ENCODE measurements around the gene RAB3A. TPM values are rescaled to one million over a fixed set of nuclear protein-coding genes. Genes with fewer than 3 reads are reported as not detected.

RAB3A gene
- total and polyA plus RNA-seq, 9 of the 15 experiments (the other 6 are each of a cell fraction or from before 2014, with no cell fraction given), result 0.17 to 5.1 (median 0.90) TPM; not detected in 1

DNA sequence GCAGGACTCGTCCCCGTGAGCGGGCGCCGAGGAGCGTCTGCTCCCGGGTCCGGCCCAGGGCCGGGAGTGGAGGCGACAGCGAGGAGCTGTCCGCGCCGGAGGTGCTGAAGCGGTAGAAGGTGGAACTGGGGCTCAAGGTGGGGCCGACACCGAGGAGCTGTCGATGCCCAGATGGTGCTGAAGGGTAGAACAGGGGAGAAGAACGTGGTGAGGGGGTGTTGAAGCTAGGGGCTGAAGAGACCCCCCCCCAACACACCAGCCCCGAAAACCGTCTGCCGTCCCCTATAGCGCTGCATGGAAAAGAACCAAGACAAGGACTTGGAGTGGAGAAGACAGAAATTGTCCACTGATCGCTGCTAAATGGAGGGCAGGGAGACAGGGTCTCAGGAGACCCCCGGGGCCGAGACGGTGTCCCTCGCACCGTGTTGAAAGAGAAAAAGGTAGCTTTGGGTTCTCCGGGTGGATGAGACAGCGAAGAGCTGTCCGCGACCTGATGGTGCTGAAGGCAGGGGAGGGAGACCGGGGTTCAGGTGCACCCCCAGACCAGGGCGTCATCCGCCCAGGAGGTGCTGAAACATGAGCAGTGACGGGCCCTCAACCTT is 29.5 kb upstream of the RAB3A start (continued):
- no peak for TF ChIP-seq DEAF1 (CRISPR knock-in tag; IDR thresholded peaks at IDR 0.05)
- TF ChIP-seq ZNF584 (CRISPR knock-in tag; IDR thresholded peaks at IDR 0.05; ENCODE audit: low read depth), result peak; percentile 93
- no peak for TF ChIP-seq ZNF398 (CRISPR knock-in tag; IDR thresholded peaks at IDR 0.05)
- peak; percentile 18; the same call in 1 of the 2 replicates for TF ChIP-seq CBFB (CRISPR knock-in tag; IDR thresholded peaks at IDR 0.05)
- no peak for TF ChIP-seq ETS2 (tag; IDR thresholded peaks at IDR 0.05; ENCODE audit: borderline replicate concordance, poor library complexity, severe bottlenecking)
- peak; percentile 96 for TF ChIP-seq HDAC2 (IDR thresholded peaks at IDR 0.05)
- no peak for TF ChIP-seq NR2C1 (IDR thresholded peaks at IDR 0.05)
- 0 out of 2 replicates have a peak, but pooled peaks have one; percentile 25 for TF ChIP-seq NR2C1 (tag; IDR thresholded peaks at IDR 0.05)
- peak; percentile 84; the same call in 1 of the 2 replicates for TF ChIP-seq DMBX1 (CRISPR knock-in tag; IDR thresholded peaks at IDR 0.05; ENCODE audit: borderline replicate concordance)
- TF ChIP-seq FOXA3 (CRISPR knock-in tag; conservative IDR thresholded peaks at IDR 0.05 in 1 of 2, IDR thresholded peaks at IDR 0.05 in 1 of 2), result peak in 1 of 2 experiments; percentile 84; a peak in 2 of 4 replicates
- peak; percentile 55; the same call in 1 of the 2 replicates for TF ChIP-seq BACH1 (tag; IDR thresholded peaks at IDR 0.05)
- no peak; the same call in 1 of the 2 replicates for TF ChIP-seq CREB1 (IDR thresholded peaks at IDR 0.05)
- TF ChIP-seq CREB1 (CRISPR knock-in tag; IDR thresholded peaks at IDR 0.05), result peak; percentile 76; the same call in 1 of the 2 replicates
- TF ChIP-seq SNAPC5 (CRISPR knock-in tag; IDR thresholded peaks at IDR 0.05), result no peak
- TF ChIP-seq EZH2 (IDR thresholded peaks at IDR 0.05; ENCODE audit: borderline replicate concordance, low read depth, low read length), result no peak
- TF ChIP-seq SAP30 (IDR thresholded peaks at IDR 0.05; ENCODE audit: borderline replicate concordance, insufficient read depth, low read depth, low read length, poor library complexity, severe bottlenecking), result peak; percentile 96
- peak; percentile 17 for TF ChIP-seq USF2 (CRISPR knock-in tag; IDR thresholded peaks at IDR 0.05)
- TF ChIP-seq ETV1 (tag; conservative IDR thresholded peaks at IDR 0.05; ENCODE audit: low read depth), result 0 out of 2 replicates have a peak, but pooled peaks have one; percentile 47
- no peak for TF ChIP-seq RBM14 (IDR thresholded peaks at IDR 0.05; ENCODE audit: borderline replicate concordance, insufficient read depth, low read depth, low read length)
- TF ChIP-seq RHOXF2B (CRISPR knock-in tag; conservative IDR thresholded peaks at IDR 0.05), result no peak
- TF ChIP-seq PTRF (tag; IDR thresholded peaks at IDR 0.05), result no peak
- TF ChIP-seq PCBP1 (IDR thresholded peaks at IDR 0.05; ENCODE audit: low read depth, low read length, poor library complexity, severe bottlenecking), result peak; percentile 15
- no peak for TF ChIP-seq HDAC8 (tag; IDR thresholded peaks at IDR 0.05)
